Measurements from ENCODE around the gene CYP27A1.

GRCh38 chr2:218858671-218859555, 77.0 kb downstream of the CYP27A1 start:
- TF ChIP-seq, protein P1, sequence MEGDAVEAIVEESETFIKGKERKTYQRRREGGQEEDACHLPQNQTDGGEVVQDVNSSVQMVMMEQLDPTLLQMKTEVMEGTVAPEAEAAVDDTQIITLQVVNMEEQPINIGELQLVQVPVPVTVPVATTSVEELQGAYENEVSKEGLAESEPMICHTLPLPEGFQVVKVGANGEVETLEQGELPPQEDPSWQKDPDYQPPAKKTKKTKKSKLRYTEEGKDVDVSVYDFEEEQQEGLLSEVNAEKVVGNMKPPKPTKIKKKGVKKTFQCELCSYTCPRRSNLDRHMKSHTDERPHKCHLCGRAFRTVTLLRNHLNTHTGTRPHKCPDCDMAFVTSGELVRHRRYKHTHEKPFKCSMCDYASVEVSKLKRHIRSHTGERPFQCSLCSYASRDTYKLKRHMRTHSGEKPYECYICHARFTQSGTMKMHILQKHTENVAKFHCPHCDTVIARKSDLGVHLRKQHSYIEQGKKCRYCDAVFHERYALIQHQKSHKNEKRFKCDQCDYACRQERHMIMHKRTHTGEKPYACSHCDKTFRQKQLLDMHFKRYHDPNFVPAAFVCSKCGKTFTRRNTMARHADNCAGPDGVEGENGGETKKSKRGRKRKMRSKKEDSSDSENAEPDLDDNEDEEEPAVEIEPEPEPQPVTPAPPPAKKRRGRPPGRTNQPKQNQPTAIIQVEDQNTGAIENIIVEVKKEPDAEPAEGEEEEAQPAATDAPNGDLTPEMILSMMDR (IDR thresholded peaks at IDR 0.05; ENCODE audit: control extremely low read depth in 1 of 3, insufficient read depth in 1 of 3, low read depth in 1 of 3, low read length in 3 of 3): no peak
- TF ChIP-seq SP1 (IDR thresholded peaks at IDR 0.05; ENCODE audit: low read depth, low read length): no peak
- TF ChIP-seq JUN (IDR thresholded peaks at IDR 0.05; ENCODE audit: low read depth, low read length): no peak
- no peak for TF ChIP-seq POLR2A (IDR thresholded peaks at IDR 0.05; ENCODE audit: control extremely low read depth in 1 of 2, low read depth in 2 of 2, low read length in 2 of 2)
- no peak for TF ChIP-seq JUND (IDR thresholded peaks at IDR 0.05; ENCODE audit: low read length)
- no peak for TF ChIP-seq EP300 (IDR thresholded peaks at IDR 0.05; ENCODE audit: borderline replicate concordance in 1 of 2, low read depth in 2 of 2, low read length in 2 of 2)
- TF ChIP-seq EZH2 (IDR thresholded peaks at IDR 0.05; ENCODE audit: low read depth, low read length, severe bottlenecking): peak; percentile 95
- no peak for TF ChIP-seq RAD21 (IDR thresholded peaks at IDR 0.05 in 1 of 2, conservative IDR thresholded peaks at IDR 0.05 in 1 of 2; ENCODE audit: low read depth in 2 of 2, low read length in 2 of 2)
- TF ChIP-seq TAF1 (IDR thresholded peaks at IDR 0.05; ENCODE audit: low read depth, low read length): no peak
- TF ChIP-seq CBX8 (IDR thresholded peaks at IDR 0.05; ENCODE audit: borderline replicate concordance, low read depth, low read length): no peak; the same call in 1 of the 2 replicates
